Thymus (tissue), 11 donors: ENCODE measurements around the gene ERF. TPM values are rescaled to one million over a fixed set of nuclear protein-coding genes. Genes with fewer than 3 reads are reported as not detected.

Experiments used
- DNase-seq, 9 donors: peaks; one replicate each; pipeline ENCODE4 v3.0.0-alpha.2; 2013; ENCODE audit warnings: low spot score in 9 of 9, low read depth in 6 of 9, missing footprints in 1 of 9
- H3K27ac ChIP-seq, 2 donors: one replicate each; pipeline ENCODE4 v1.5.1; 2013; ENCODE audit warnings: control low read depth in 1 of 2, low read depth in 1 of 2, low read length in 1 of 2, mild to moderate bottlenecking in 1 of 2, moderate library complexity in 1 of 2
- H3K27me3 ChIP-seq, 2 donors: one replicate each; pipeline ENCODE4 v1.5.1; 2013; ENCODE audit warnings: low read length in 1 of 2; ENCODE audit not compliant: control insufficient read depth in 2 of 2, insufficient read depth in 1 of 2
- H3K36me3 ChIP-seq, 2 donors: one replicate each; pipeline ENCODE4 v1.5.1; 2013; ENCODE audit warnings: low read length in 1 of 2, mild to moderate bottlenecking in 1 of 2, moderate library complexity in 1 of 2; ENCODE audit not compliant: control insufficient read depth in 2 of 2, insufficient read depth in 2 of 2
- H3K4me1 ChIP-seq, 2 donors: one replicate each; pipeline ENCODE4 v1.5.1; 2013; ENCODE audit warnings: low read length in 2 of 2; ENCODE audit not compliant: control insufficient read depth in 2 of 2, insufficient read depth in 2 of 2
- H3K4me3 ChIP-seq, 2 donors: one replicate each; pipeline ENCODE4 v1.5.1; 2013; ENCODE audit warnings: low read length in 2 of 2, control low read depth in 1 of 2, mild to moderate bottlenecking in 1 of 2
- H3K9me3 ChIP-seq, 2 donors: one replicate each; pipeline ENCODE4 v1.5.1; 2013; ENCODE audit warnings: low read length in 1 of 2, mild to moderate bottlenecking in 1 of 2; ENCODE audit not compliant: control insufficient read depth in 2 of 2, insufficient read depth in 1 of 2
- WGBS: extraction: QIAGEN DNeasy Blood & Tissue Kit; methylation state at CpG from one replicate; pipeline ENCODE4 v1.1.7; 2013; 5-methylcytosine and 5-hydroxymethylcytosine counted together
- polyA plus RNA-seq: library from polyadenylated mRNA; stranded (reverse); fragments of 200-250 nt; gene quantifications from one replicate; pipeline ENCODE4 v1.2.3, GENCODE V29; 2013
- total RNA-seq: library from RNA; stranded (reverse); fragments of 120-200 nt; gene quantifications from one replicate; pipeline ENCODE4 v1.2.4, GENCODE V29; 2013
- donor health status: healthy.

The ERF gene
- total and polyA plus RNA-seq, 2 donors, result 12.1 to 53.7 TPM

DNA sequence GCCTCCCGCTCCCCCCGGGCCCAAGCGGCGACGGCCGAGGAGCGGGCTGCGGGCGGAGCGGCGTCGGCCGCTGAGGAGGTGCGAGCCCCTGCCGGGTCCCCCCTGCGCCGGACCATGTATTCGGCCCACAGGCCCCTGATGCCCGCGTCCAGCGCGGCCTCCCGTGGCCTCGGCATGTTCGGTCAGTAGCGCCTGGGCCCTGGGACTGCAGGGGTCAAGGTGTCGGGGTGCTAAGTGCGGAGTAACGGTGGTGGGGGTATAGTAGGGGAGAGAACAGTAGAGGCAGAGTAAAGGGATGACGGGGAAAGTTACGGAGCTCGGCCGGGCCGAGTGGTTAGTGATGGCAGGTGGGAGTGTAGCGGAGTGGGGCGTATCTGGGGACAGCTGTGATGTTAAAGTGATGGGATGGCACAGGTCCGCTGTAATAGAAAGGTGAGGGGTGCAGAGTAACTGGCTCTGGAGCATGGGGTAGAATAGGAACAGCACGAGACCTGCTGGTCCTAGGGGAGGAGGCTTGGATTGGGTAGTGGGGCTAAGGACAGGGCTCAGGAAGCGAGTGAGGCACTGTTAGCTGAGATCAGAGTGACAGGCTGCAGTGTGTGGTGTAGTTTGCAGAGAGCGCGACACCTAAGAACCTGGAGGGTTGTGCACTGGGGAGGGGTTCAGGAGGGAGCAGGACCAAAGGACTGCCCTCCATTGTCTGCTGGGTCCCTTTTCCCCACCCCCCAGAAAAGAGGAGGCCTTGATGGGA is 29.8 kb upstream of the ERF start:
- Histone ChIP-seq H3K27me3 (no peaks in the 10 kb centered on the region), H3K36me3 (peaks cover 32 to 33% of the 10 kb centered on the region in 2 donors), H3K4me1 (peaks cover 41 to 50% of the 10 kb centered on the region in 2 donors), H3K4me3 (peak overlapping the region; percentile 56 to 83), H3K27ac (peak overlapping the region; percentile 22 to 67), H3K9me3 (no peaks in the 10 kb centered on the region)
- peak in 1 of 9 donors; percentile 56 for DNase-seq
- 2% methylated on average over 41 of the region's 41 CpGs for WGBS

DNA sequence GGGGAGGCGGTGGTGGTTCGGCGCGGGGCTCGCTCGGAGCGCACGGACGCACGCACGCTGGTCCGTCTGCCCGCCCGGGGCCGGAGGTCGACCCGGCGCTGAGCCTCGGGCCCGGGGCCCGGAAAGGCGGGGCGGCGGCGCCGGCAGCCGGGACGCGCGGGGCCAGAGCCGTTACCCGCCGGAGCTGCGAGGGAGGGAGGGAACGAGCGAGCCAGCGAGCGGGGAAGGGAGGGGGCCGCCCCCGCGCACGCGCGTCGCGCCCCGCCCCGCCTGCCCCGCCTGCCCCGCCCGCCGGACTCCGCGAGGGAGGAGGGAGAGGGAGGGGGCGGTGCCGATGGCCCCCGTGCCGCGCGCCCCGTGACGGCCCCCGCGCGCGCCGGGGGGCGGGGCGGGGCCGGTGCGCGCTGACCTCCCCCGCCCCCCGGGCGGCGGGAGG is 29.2 kb upstream of the ERF start:
- Histone ChIP-seq H3K27me3 (no peaks in the 10 kb centered on the region), H3K4me3 (peak overlapping the region in 1 of 2 donors; percentile 83), H3K27ac (peak overlapping the region in 1 of 2 donors; percentile 97), H3K4me1 (peaks cover 48 to 57% of the 10 kb centered on the region in 2 donors), H3K9me3 (no peaks in the 10 kb centered on the region), H3K36me3 (peaks cover 26% of the 10 kb centered on the region in 2 donors)
- DNase-seq, result peak in 4 of 9 donors; percentile 68 to 83 (median 72)
- under 1% methylated on average over 74 of the region's 76 CpGs for WGBS

- no peaks in the 10 kb centered on the region for H3K27me3 ChIP-seq
- H3K4me1 ChIP-seq, result peaks cover 50 to 63% of the 10 kb centered on the region in 2 donors
- no peaks in the 10 kb centered on the region for H3K9me3 ChIP-seq
- peaks cover 19% of the 10 kb centered on the region in 2 donors for H3K36me3 ChIP-seq
- peak in 8 of 9 donors; percentile 84 to 98 (median 95) for DNase-seq
- H3K27ac ChIP-seq, result peak overlapping the region; percentile 89 to 97
- H3K4me3 ChIP-seq, result peak overlapping the region; percentile 41 to 83
- WGBS, result 3% methylated on average over 73 of the region's 74 CpGs
These were observed 28.5 kb upstream of the ERF start for GRCh38 chr19:42283188-42284065.

DNA sequence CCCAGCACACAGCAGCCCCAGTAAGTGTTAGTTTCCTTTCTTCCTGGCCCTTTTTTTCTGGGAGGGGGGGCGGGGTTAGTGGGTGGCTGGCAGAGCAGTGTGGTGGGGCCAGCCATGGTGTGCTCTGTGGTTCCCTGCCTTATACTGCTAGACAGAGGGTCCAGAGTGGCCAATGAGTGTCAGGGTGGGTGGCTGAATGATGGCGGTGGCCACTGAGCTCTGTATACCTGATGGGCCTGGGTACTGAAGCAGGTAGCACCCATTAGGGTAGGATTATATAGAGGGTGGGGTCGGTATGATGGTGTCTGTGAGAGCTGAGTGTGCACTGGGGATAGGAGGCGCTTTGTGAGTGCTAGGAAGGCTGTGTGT is 27.9 kb upstream of the ERF start:
- DNase-seq, result no peak
- Histone ChIP-seq H3K36me3 (peaks cover 13% of the 10 kb centered on the region in 2 donors), H3K27me3 (no peaks in the 10 kb centered on the region), H3K4me1 (peaks cover 52 to 69% of the 10 kb centered on the region in 2 donors), H3K9me3 (no peaks in the 10 kb centered on the region), H3K27ac (peak overlapping the region; percentile 89 to 94), H3K4me3 (peak overlapping the region in 1 of 2 donors; percentile 83)
- 60% methylated on average over 4 of the region's 4 CpGs for WGBS

DNA sequence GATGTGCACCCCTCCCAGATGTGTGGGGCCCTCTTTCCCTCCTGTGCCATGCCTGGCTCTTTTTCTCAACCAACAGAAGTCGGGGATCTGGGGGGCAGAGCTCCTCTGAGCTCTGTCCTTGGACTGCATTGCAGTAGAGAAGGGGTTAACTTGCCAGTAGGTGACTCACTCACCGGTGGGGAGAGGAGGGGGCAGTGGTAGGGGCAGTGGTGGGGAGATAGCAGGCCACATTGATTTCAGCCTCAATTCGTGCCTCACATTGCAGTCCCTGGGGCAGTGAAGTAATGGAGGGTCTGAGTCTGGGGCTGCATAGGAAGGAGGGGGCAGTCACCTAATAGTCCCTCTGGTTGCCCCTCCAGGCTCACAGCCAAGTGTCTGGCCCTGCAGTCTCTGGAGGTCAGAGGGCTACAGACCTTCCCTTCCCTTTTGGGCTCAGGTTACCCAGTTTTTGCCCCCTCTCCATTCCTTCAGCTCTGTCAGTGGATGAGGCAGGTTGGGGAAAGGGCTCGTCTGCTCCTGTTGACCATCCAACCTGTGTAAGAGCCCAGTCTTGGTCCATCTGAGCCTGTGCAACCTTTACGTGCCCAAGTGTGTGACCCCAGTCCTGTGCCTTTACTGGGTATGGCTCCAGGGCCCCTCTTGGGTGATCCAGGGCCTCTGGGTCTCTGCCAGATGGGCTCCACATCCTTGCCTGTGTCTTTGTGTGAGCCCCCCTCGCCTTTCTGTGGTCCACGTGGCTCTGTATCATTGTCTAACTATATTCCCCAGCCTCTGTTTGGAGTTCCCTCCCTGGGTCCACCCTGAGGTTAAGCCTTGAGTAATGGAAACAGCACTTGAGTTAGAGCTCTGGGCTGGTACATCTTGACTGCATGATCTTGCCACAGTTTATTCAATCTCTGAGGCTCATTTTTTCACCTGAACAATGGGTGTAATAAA is 27.2 kb upstream of the ERF start:
- Histone ChIP-seq H3K4me3 (peak overlapping the region in 1 of 2 donors; percentile 70), H3K27ac (peak overlapping the region; percentile 68 to 94), H3K9me3 (no peaks in the 10 kb centered on the region), H3K27me3 (no peaks in the 10 kb centered on the region), H3K4me1 (peaks cover 54 to 72% of the 10 kb centered on the region in 2 donors), H3K36me3 (peaks cover 6 to 10% of the 10 kb centered on the region in 2 donors)
- peak in 1 of 9 donors; percentile 27 for DNase-seq
- WGBS, result 46% methylated on average over 7 of the region's 7 CpGs

GRCh38 chr19:42281146-42281826 is 26.4 kb upstream of the ERF start:
- Histone ChIP-seq H3K4me3 (peak overlapping the region; percentile 70 to 78), H3K27ac (peak overlapping the region; percentile 68 to 89), H3K4me1 (peaks cover 54 to 72% of the 10 kb centered on the region in 2 donors), H3K27me3 (no peaks in the 10 kb centered on the region), H3K9me3 (no peaks in the 10 kb centered on the region), H3K36me3 (peaks cover 0 to 6% of the 10 kb centered on the region in 2 donors)
- 19% methylated on average over 25 of the region's 25 CpGs for WGBS
- DNase-seq, result peak in 1 of 9 donors; percentile 29

GRCh38 chr19:42280815-42281145 is 25.9 kb upstream of the ERF start:
- Histone ChIP-seq H3K4me1 (peaks cover 49 to 67% of the 10 kb centered on the region in 2 donors), H3K27ac (peak overlapping the region; percentile 87 to 89), H3K36me3 (peaks cover 0 to 6% of the 10 kb centered on the region in 2 donors), H3K27me3 (no peaks in the 10 kb centered on the region), H3K4me3 (peak overlapping the region; percentile 70 to 78), H3K9me3 (no peaks in the 10 kb centered on the region)
- 2% methylated on average over 20 of the region's 20 CpGs for WGBS
- DNase-seq, result no peak
